PC-9 (cell line): Measurements from ENCODE around the gene SUGP2. TPM values are rescaled to one million over a fixed set of nuclear protein-coding genes. Genes with fewer than 3 reads are reported as not detected.

Experiments
- BruUV-seq: library from RNA; stranded (reverse); fragments of 400-500 nt; replicated peaks from 2 replicates; lab custom pipeline; 2021; lab: Mats Ljungman, UMichigan
- CTCF ChIA-PET: fragments of 300-600 bp; sonication (Branson Sonifier 250); formaldehyde crosslinking; loops from one replicate; lab custom pipeline; 2022; ENCODE audit warnings: antibody characterized with exemption; lab: Charles Lee
- POLR2A ChIA-PET: fragments of 300-600 bp; sonication (Branson Sonifier 250); formaldehyde crosslinking; loops from one replicate; lab custom pipeline; 2022; ENCODE audit warnings: antibody characterized with exemption; ENCODE audit not compliant: unreplicated experiment; lab: Charles Lee
- DNase-seq, 2 experiments: peaks; one replicate each; pipeline versions ENCODE4 v3.0.0 to v3.0.0-alpha.2; 2015 to 2022; ENCODE audit warnings: mixed read lengths in 1 of 2
- H2AFZ ChIP-seq: fragments of 200-600 bp; sonication (generic); 2 replicates; pipeline ENCODE4 v1.8.1; 2017; ENCODE audit warnings: antibody characterized with exemption
- H3F3A ChIP-seq: fragments of 200-600 bp; sonication (generic); 2 replicates; pipeline ENCODE4 v1.8.1; 2017; ENCODE audit warnings: antibody characterized with exemption, mild to moderate bottlenecking, low read depth; ENCODE audit not compliant: insufficient read depth
- H3K27ac ChIP-seq: fragments of 200-600 bp; sonication (generic); 2 replicates; pipeline ENCODE4 v1.6.1; 2016; ENCODE audit warnings: mixed run types
- H3K27me3 ChIP-seq: fragments of 200-600 bp; sonication (generic); 2 replicates; pipeline ENCODE4 v1.6.1; 2016; ENCODE audit warnings: low read depth, mixed run types; ENCODE audit not compliant: insufficient read depth
- H3K36me3 ChIP-seq: fragments of 200-600 bp; sonication (generic); 2 replicates; pipeline ENCODE4 v1.6.1; 2016; ENCODE audit warnings: low read depth, mixed run types
- H3K4me1 ChIP-seq: fragments of 200-600 bp; sonication (generic); replicated peaks from 2 replicates; pipeline ENCODE4 v1.6.1; 2016; ENCODE audit warnings: mixed run types; ENCODE audit not compliant: insufficient read depth
- H3K4me2 ChIP-seq: fragments of 200-600 bp; sonication (generic); 2 replicates; pipeline ENCODE4 v1.6.1; 2017; ENCODE audit warnings: mixed run types
- H3K4me3 ChIP-seq: fragments of 200-600 bp; sonication (generic); 2 replicates; pipeline ENCODE4 v1.6.1; 2016; ENCODE audit warnings: mixed run types
- H3K79me2 ChIP-seq: fragments of 200-600 bp; sonication (generic); 2 replicates; pipeline ENCODE4 v1.6.1; 2017; ENCODE audit warnings: low read depth, mixed run types
- H3K9me2 ChIP-seq: fragments of 200-600 bp; sonication (generic); 2 replicates; pipeline ENCODE4 v1.8.1; 2017; ENCODE audit warnings: mild to moderate bottlenecking; ENCODE audit not compliant: insufficient read depth
- H3K9me3 ChIP-seq: fragments of 200-600 bp; sonication (generic); 2 replicates; pipeline ENCODE4 v1.8.1; 2016; ENCODE audit warnings: low read depth; ENCODE audit not compliant: insufficient read depth
- H4K20me1 ChIP-seq: fragments of 200-600 bp; sonication (generic); 2 replicates; pipeline ENCODE4 v1.8.1; 2017; ENCODE audit not compliant: insufficient read depth
- CTCF ChIP-seq: fragments of 200-600 bp; sonication (generic); conservative IDR thresholded peaks from 2 replicates; pipeline ENCODE4 v1.6.1; 2017; ENCODE audit warnings: mixed run types, antibody characterized with exemption, mild to moderate bottlenecking, moderate library complexity
- EZH2 ChIP-seq: fragments of 200-600 bp; sonication (generic); IDR thresholded peaks from 2 replicates; pipeline ENCODE4 v1.8.0; 2017; ENCODE audit warnings: antibody characterized with exemption, low read depth
- intact Hi-C: fragments of 100-400 bp; cut with micrococcal nuclease; formaldehyde crosslinking; loops from one replicate; pipeline ENCODE4 v1.10.0; 2022; ENCODE audit not compliant: unreplicated experiment
- total RNA-seq: library from RNA; stranded (reverse); gene quantifications from 2 replicates; pipeline ENCODE4 v1.2.3, GENCODE V29; 2021

The SUGP2 gene
- total RNA-seq, 1 experiment from 2014 or later, result 73.1 TPM

- CTCF ChIA-PET, result no interaction called here
Observed at GRCh38 chr19:18975869-18976268, 57.4 kb downstream of the SUGP2 start.

DNA sequence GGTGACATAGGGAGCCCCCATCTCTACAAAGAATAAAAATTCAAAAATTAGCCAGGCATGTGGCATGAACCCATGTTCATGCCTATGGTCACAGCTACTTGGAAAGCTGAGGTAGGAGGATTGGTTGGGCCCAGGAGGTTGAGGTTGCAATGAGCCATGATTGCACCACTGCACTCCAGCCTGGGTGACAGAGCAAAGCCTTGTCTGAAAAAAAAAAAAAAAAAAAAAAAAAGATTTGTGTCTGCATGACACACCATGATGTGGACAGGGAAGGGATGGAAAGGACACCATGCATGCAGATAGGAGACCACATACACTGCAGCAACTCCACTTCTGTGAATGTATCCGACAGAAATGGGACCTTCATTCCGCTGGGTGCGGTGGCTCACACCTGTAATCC is 58.3 kb downstream of the SUGP2 start:
- peaks cover 21% of the 10 kb centered on the region for H3K4me1 ChIP-seq
- no peak overlapping the region for H3K4me2 ChIP-seq
- H3K27ac ChIP-seq, result no peak overlapping the region
- H2AFZ ChIP-seq, result no peak overlapping the region
- CTCF ChIA-PET, result no interaction called here
- intact Hi-C loops, result no loop called here
- no peaks in the 10 kb centered on the region for H3K27me3 ChIP-seq
- H4K20me1 ChIP-seq, result no peaks in the 10 kb centered on the region
- H3K79me2 ChIP-seq, result no peaks in the 10 kb centered on the region
- no peaks in the 10 kb centered on the region for H3K36me3 ChIP-seq
- TF ChIP-seq CTCF (no peak), EZH2 (no peak)
- POLR2A ChIA-PET, result no interaction called here
- no peaks in the 10 kb centered on the region for H3K9me2 ChIP-seq
- no TSS peak for BruUV-seq
- peaks cover 19% of the 10 kb centered on the region for H3F3A ChIP-seq
- no peak for DNase-seq
- no peaks in the 10 kb centered on the region for H3K9me3 ChIP-seq
- H3K4me3 ChIP-seq, result no peak overlapping the region

More at GRCh38 chr19:18975869-18976268, 57.4 kb downstream of the SUGP2 start:
- DNase-seq, result no peak
- Histone ChIP-seq H2AFZ (no peak overlapping the region), H3F3A (peaks cover 11% of the 10 kb centered on the region), H3K9me2 (no peaks in the 10 kb centered on the region), H3K4me1 (peaks cover 12% of the 10 kb centered on the region), H3K4me2 (no peak overlapping the region), H3K27me3 (no peaks in the 10 kb centered on the region), H3K36me3 (no peaks in the 10 kb centered on the region), H4K20me1 (no peaks in the 10 kb centered on the region), H3K79me2 (no peaks in the 10 kb centered on the region), H3K4me3 (no peak overlapping the region), H3K27ac (no peak overlapping the region), H3K9me3 (no peaks in the 10 kb centered on the region)
- TF ChIP-seq CTCF (no peak), EZH2 (no peak)
- intact Hi-C loops, result no loop called here
- POLR2A ChIA-PET, result no interaction called here
- BruUV-seq, result no TSS peak

GRCh38 chr19:18972851-18973250 is 60.5 kb downstream of the SUGP2 start:
- BruUV-seq, result no TSS peak
- peaks cover 34% of the 10 kb centered on the region for H3F3A ChIP-seq
- CTCF ChIA-PET, result interaction anchor here (0.7 kb wide), 1 partner anchor 954 kb away, joined by 3 read pairs; no protein-coding TSS in a partner anchor
- no peak for DNase-seq
- no peaks in the 10 kb centered on the region for H3K27me3 ChIP-seq
- no peaks in the 10 kb centered on the region for H4K20me1 ChIP-seq
- no peaks in the 10 kb centered on the region for H3K9me2 ChIP-seq
- no peak overlapping the region for H3K4me2 ChIP-seq
- intact Hi-C loops, result no loop called here
- H3K27ac ChIP-seq, result no peak overlapping the region
- POLR2A ChIA-PET, result no interaction called here
- H2AFZ ChIP-seq, result no peak overlapping the region
- no peak overlapping the region for H3K4me3 ChIP-seq
- peaks cover 36% of the 10 kb centered on the region for H3K4me1 ChIP-seq
- no peaks in the 10 kb centered on the region for H3K79me2 ChIP-seq
- no peaks in the 10 kb centered on the region for H3K36me3 ChIP-seq
- TF ChIP-seq CTCF (no peak), EZH2 (no peak)
- H3K9me3 ChIP-seq, result no peaks in the 10 kb centered on the region
